ENCODE measurements around the gene HNRNPAB. TPM values are rescaled to one million over a fixed set of nuclear protein-coding genes. Genes with fewer than 3 reads are reported as not detected.

The HNRNPAB gene
- total and polyA plus RNA-seq, 9 of the 15 experiments (the other 6 are each of a cell fraction or from before 2014, with no cell fraction given): 34.6 to 425 (median 236) TPM

- TF ChIP-seq ARID4B (CRISPR knock-in tag; IDR thresholded peaks at IDR 0.05) (no peak), GTF2A2 (tag; IDR thresholded peaks at IDR 0.05) (no peak), ZFP1 (CRISPR knock-in tag; IDR thresholded peaks at IDR 0.05) (no peak), CREB3L1 (IDR thresholded peaks at IDR 0.05; ENCODE audit: borderline replicate concordance, low read depth) (no peak), IFI16 (CRISPR knock-in tag; IDR thresholded peaks at IDR 0.05) (no peak), POLR2B (IDR thresholded peaks at IDR 0.05; ENCODE audit: low read depth, partially characterized antibody) (no peak)
Observed at GRCh38 chr5:178247481-178248456, 43.4 kb downstream of the HNRNPAB start (continued).

Data from K562 (cell line).